Amygdala (tissue), 56 donors: ENCODE results near the gene CREG1.
A peak's percentile ranks its signal among the peaks of the same experiment; 100 is the strongest.
"Not testable (repeated sequence)": the region's sequence is repeated elsewhere in the genome, so short reads cannot be mapped to it uniquely, and the experiment has no call there.

Experiments used
- DNase-seq, 56 donors: peaks; one replicate each; lab custom pipeline; 2025; lab: John Stamatoyannopoulos, UW

The CREG1 gene

DNA sequence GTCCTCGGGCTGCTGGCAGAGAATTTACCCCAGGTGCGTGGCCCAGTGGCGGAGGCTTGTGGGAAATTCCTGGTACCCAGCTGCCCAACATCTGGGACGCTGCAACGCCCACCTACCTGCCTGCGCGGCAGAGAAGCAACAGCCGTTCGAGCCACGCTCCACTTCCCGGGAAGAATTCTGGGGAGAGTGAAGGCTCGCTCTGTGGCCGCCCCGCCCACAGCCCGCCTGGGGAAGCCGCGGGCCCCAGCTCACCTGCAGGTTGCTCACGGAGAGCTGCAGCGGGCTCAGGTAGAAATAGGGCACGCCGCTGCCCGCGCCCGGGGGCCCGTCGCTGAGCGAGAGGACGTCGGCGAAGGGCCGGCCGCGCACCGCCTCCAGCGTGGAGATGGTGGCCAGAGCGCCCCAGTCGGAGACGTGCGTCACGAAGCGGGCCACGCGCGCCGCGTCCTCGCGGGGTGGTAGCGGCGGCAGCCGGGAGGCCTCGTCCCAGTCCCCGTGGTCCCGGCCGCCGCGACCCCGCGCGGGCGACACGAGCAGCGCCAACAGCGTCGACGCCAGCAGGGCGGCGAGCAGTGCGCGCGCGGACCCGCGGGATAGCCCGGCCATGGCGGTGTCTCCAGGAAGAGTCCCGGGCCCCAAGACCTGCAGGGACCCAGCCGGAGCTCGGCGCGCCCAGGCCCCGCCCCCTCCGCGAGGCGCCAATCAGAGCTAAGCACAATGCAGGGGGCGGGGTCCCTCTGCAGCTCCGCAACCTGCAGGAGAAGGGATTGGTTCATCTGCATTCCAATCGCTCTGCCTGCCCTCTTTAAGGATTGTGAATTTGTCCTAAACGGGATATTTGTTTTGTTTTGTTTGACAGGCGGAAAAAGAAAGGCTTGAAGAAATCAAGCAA is at the start of gene CREG1:
Gene CREG1, minus strand, starts transcription at position 627 of the 892 bp plus-strand sequence.
- DNase-seq = peak; percentile 33 to 94 (median 84)

GRCh38 chr1:167602840-167603239 is 49.3 kb upstream of the CREG1 start:
- DNase-seq = no peak

- peak in 13 of 56 donors; percentile 2 to 47 (median 8) for DNase-seq
Measured at GRCh38 chr1:167601442-167602383, 48.2 kb upstream of the CREG1 start.

DNA sequence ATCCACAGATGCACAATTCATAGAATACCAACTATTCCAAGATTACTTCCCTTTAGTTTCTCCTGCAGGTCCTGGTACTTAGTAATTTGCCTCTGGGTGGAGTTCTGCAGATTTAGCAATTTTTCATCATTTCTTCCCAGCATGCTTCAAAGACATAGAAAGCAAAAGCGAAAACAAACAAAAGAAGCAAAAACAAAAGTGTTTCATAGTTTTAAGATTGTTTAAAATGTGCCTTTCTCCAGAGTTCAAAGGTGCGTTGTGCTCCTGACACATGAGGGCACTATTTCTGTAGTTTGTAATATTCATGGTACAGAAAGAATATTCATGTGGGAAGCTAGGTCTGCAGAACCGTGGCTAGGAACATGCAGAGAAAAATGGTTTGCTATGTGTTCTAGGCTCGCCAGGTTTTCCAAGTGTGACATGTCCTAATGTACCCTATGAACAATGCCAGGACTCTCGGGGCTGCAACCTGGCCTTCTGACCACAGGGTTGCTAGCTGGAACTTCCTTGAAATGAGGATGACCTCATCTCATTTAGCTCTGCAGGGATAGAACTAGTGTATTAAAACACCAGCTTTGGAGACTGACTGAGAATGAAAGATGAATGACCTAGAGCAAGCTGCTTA is 46.5 kb upstream of the CREG1 start:
- peak in 1 of 56 donors; percentile 5 for DNase-seq

DNA sequence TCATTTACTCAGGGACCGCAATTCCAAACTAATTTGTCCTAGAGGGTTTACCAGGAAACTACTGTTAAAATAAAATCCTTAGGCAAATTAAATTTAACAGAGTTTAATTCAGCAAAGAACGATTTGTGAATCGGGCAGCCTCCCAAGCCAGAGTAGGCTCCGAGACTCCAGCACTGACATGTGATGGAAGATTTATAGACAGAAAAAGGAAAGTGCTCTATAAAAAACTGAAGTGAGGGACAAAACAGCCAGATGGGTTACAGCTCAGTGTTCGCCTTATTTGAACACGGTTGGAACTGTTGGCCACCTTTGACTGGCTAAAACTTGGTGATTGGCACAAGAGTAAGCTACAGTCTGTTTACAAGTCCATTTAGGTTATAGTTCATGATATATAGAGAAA is 41.3 kb upstream of the CREG1 start:
- no peak for DNase-seq

GRCh38 chr1:167593860-167594259 is 40.3 kb upstream of the CREG1 start:
- DNase-seq = no peak

DNA sequence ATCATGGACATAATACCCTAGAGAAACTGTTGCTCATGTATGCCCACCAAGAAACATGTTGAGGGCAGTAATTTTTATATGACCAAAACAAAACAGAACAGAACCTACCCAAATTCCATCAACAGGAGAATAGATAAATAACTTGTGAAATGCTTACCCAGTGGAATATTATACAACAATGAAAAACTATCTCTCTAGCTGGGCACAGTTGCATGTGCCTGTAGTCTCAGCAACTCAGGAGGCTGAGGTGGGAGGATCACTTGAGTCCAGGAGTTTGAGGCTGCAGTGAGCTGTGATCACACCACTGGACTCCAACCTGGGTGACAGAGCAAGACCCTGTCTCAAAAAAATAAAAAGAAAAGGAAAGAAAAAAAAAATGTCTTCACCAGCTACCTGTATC is 38.9 kb upstream of the CREG1 start:
- DNase-seq = no peak

- no peak for DNase-seq
Measured at GRCh38 chr1:167588361-167588760, 34.8 kb upstream of the CREG1 start.

DNA sequence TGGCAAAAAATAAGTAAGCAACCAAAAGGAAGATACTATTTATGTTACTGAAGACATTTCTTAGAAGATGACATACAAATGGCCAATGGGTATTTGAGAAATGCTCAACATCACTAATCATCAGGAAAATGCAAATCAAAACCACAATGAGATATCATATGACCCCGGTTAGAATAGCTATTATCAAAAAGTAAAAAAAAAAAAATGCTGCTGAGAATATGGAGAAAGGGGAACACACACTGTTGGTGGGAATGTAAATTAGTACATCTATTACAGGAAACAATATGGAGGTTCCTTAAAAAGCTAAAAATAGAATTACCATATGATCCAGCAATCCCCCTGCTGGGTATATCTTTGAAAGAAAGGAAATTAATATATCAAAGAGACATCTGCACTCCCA is 34.3 kb upstream of the CREG1 start:
- DNase-seq = no peak

- no peak for DNase-seq
Measured at GRCh38 chr1:167587342-167587741, 33.8 kb upstream of the CREG1 start.

- DNase-seq = no peak
Measured at GRCh38 chr1:167584581-167584980, 31.0 kb upstream of the CREG1 start.

- no peak for DNase-seq
Measured at GRCh38 chr1:167582722-167583121, 29.2 kb upstream of the CREG1 start.

GRCh38 chr1:167582064-167582463 is 28.5 kb upstream of the CREG1 start:
- DNase-seq = no peak

GRCh38 chr1:167579986-167580385 is 26.4 kb upstream of the CREG1 start:
- DNase-seq = no peak

GRCh38 chr1:167578939-167579521 is 25.5 kb upstream of the CREG1 start:
- DNase-seq = no peak

- DNase-seq = no peak
Measured at GRCh38 chr1:167575649-167576048, 22.1 kb upstream of the CREG1 start.

GRCh38 chr1:167573035-167573434 is 19.5 kb upstream of the CREG1 start:
- DNase-seq = no peak

GRCh38 chr1:167570712-167571111 is 17.1 kb upstream of the CREG1 start:
- DNase-seq = not testable (repeated sequence)

GRCh38 chr1:167567663-167568062 is 14.1 kb upstream of the CREG1 start:
- no peak for DNase-seq

DNA sequence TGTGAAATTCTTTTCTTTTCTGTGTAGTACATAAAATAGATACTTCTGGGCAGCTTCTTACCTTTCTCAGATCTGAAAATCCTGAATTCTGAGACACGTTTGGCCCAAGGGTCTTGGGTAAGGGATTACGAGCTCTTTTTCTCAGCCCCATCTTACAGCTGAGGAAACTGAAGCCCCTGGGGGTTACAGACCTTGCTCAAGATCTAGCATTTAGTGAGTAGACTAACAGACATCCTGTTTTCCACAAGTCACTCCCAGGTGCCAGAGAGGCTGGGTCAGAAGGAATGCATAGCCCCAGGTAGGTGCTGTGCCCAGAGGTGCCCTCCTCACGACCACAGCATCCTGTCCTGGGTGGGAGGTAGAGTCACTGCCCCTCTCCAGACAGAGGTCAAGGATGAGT is 13.2 kb upstream of the CREG1 start:
- DNase-seq = no peak
